Tibial artery (tissue), 4 donors: ENCODE data around the gene SOX13.
A peak's percentile ranks its signal among the peaks of the same experiment; 100 is the strongest.

Experiments
- DNase-seq, 2 donors: peaks; one replicate each; pipeline ENCODE4 v3.0.0-alpha.2; 2019
- H3K27ac ChIP-seq, 2 donors: fragments of 200-600 bp; sonication (generic) in 1 of 2; 1 replicate in 1 of 2; 2 replicates in 1 of 2; pipeline ENCODE4 v1.5.1; 2018 to 2019; ENCODE audit warnings: mild to moderate bottlenecking in 1 of 2
- H3K27me3 ChIP-seq, 2 donors: fragments of 200-600 bp; sonication (generic) in 1 of 2; one replicate each; pipeline versions ENCODE4 v1.5.1 to v1.6.0; 2016 to 2019
- H3K36me3 ChIP-seq, 3 donors: fragments of 200-600 bp; sonication (generic) in 2 of 3; one replicate each; pipeline ENCODE4 v1.5.1; 2016 to 2019; ENCODE audit warnings: mild to moderate bottlenecking in 2 of 3
- H3K4me1 ChIP-seq, 4 donors: fragments of 200-600 bp; sonication (generic) in 2 of 4; 1 replicate in 3 of 4; 2 replicates in 1 of 4; pipeline ENCODE4 v1.5.1; 2016 to 2019
- H3K4me3 ChIP-seq, 2 donors: fragments of 200-600 bp; sonication (generic) in 1 of 2; 1 replicate in 1 of 2; 2 replicates in 1 of 2; pipeline ENCODE4 v1.5.1; 2018 to 2019; ENCODE audit warnings: mild to moderate bottlenecking in 2 of 2
- H3K9me3 ChIP-seq, 3 donors: fragments of 200-600 bp; sonication (generic) in 1 of 3; one replicate each; pipeline ENCODE4 v1.5.1; 2016 to 2019
- CTCF ChIP-seq, 2 experiments: fragments of 200-600 bp in 1 of 2; fragments of 450-650 bp in 1 of 2; IDR thresholded peaks; one replicate each; pipeline ENCODE4 v1.5.1; 2017 to 2019; ENCODE audit warnings: antibody characterized with exemption in 2 of 2, mild to moderate bottlenecking in 1 of 2, moderate library complexity in 1 of 2
- intact Hi-C: fragments of 100-400 bp; cut with DNase I; formaldehyde crosslinking; loops from one replicate; pipeline ENCODE4 v1.15.0; 2023; ENCODE audit warnings: low total_unique reads

Gene SOX13

DNA sequence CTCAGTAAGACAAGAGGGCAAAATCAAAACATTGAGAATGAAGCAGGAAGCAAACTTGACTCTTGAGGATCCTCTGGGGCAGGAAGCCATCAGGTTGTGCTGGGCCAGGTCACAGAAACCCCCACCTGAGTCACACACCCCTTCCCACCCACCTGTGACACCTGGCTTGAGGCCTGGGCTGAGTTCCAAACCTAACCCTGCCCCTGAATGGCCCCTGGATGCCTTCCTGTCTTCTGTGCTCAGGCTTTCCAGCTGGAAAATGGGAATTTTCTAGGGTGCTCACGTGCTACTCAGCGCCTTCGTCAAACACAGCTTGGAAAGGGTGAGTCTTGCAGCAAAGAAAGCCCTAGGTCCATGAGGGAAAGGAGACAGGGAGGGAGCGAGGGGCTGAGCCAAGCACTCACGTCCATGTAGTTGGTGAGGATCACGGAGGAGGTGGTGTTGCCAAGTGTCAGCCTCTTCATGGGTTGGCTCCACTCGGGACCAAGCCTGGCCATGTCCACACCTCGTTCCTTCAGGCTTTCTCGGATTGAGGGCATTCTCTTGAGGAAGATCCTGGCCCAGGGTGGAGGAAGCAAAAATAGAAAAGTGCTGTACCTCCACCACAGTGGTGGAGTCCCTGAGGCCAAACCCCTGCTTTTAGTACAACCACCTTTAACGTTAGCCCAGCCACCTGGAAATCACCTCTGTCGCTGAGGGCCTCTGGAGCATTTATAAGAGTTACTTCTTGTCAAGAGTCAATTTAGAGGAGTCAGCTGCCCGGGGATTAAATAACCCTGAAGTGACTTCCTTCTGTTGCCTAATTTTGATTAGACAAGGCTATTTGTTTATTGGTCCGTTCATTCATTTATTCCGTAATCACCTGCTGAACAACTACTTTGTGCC is 88.9 kb downstream of the SOX13 start:
- no peak for TF ChIP-seq CTCF (IDR thresholded peaks at IDR 0.05)
- Histone ChIP-seq H3K4me1 (no peaks in the 10 kb centered on the region), H3K36me3 (no peaks in the 10 kb centered on the region), H3K4me3 (no peak overlapping the region), H3K27ac (no peak overlapping the region), H3K27me3 (peaks cover 0 to 54% of the 10 kb centered on the region in 2 donors), H3K9me3 (no peaks in the 10 kb centered on the region)
- no peak for DNase-seq
- intact Hi-C loops: loop anchor here (2.0 to 5.0 kb wide), 2 partner anchors 45 to 201 kb away; no protein-coding TSS in a partner anchor

GRCh38 chr1:204162494-204163074 is 89.7 kb downstream of the SOX13 start:
- Histone ChIP-seq H3K27ac (no peak overlapping the region), H3K36me3 (no peaks in the 10 kb centered on the region), H3K4me1 (no peaks in the 10 kb centered on the region), H3K9me3 (no peaks in the 10 kb centered on the region), H3K4me3 (no peak overlapping the region), H3K27me3 (peaks cover 0 to 54% of the 10 kb centered on the region in 2 donors)
- TF ChIP-seq CTCF (IDR thresholded peaks at IDR 0.05): peak; percentile 96 to 100
- peak; percentile 67 to 82 for DNase-seq
- intact Hi-C loops: loop anchor here (2.0 to 5.0 kb wide), 2 partner anchors 45 to 200 kb away; no protein-coding TSS in a partner anchor

DNA sequence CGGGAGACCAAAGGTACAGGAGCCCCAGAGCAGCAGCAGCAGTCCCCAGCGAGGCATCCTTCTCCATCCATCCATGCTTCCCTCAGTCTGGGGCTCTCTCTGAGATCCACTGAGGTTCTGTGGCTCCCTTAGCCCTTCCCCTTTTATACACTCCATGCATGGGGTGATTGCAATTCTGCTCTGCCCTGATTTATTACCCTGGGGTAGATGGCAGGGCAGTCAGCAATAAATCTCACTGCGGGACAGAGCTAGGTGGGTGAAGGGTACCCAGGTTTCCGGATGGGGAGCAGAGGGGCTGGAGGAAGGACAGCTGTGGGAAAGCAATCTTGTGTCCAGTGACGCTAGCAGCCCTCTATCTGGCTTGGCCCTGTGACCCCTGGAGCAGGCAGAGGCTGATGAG is 93.3 kb downstream of the SOX13 start, which contains the start of gene REN:
TSS of gene REN (minus strand) at position 119 of the 400 bp plus-strand sequence. CDS start at position 75, 44 bp downstream.
- H3K27me3 ChIP-seq: peaks cover 0 to 41% of the 10 kb centered on the region in 2 donors
- DNase-seq: no peak
- H3K36me3 ChIP-seq: no peaks in the 10 kb centered on the region
- no peak within 1 kb of the TSS for H3K27ac ChIP-seq
- no peaks in the 10 kb centered on the region for H3K4me1 ChIP-seq
- no peak for TF ChIP-seq CTCF (IDR thresholded peaks at IDR 0.05)
- H3K4me3 ChIP-seq: no peak within 1 kb of the TSS
- intact Hi-C loops: no loop called here
- H3K9me3 ChIP-seq: peaks cover 0 to 19% (median 11%) of the 10 kb centered on the region in 3 donors

GRCh38 chr1:204167730-204168129 is 94.8 kb downstream of the SOX13 start:
- no peak for TF ChIP-seq CTCF (IDR thresholded peaks at IDR 0.05)
- Histone ChIP-seq H3K9me3 (peaks cover 0 to 19% (median 11%) of the 10 kb centered on the region in 3 donors), H3K36me3 (no peaks in the 10 kb centered on the region), H3K27me3 (peaks cover 0 to 28% of the 10 kb centered on the region in 2 donors), H3K4me1 (no peaks in the 10 kb centered on the region), H3K4me3 (no peak overlapping the region), H3K27ac (no peak overlapping the region)
- no peak for DNase-seq
- intact Hi-C loops: no loop called here

- intact Hi-C loops: no loop called here
These were observed 96.9 kb downstream of the SOX13 start for GRCh38 chr1:204169858-204170257.

More at GRCh38 chr1:204169858-204170257, 96.9 kb downstream of the SOX13 start:
- no peak overlapping the region for H3K27ac ChIP-seq
- H3K27me3 ChIP-seq: peaks cover 0 to 16% of the 10 kb centered on the region in 2 donors
- H3K4me1 ChIP-seq: no peaks in the 10 kb centered on the region
- peaks cover 0 to 19% (median 11%) of the 10 kb centered on the region in 3 donors for H3K9me3 ChIP-seq
- DNase-seq: no peak
- no peak for TF ChIP-seq CTCF (IDR thresholded peaks at IDR 0.05)
- no peaks in the 10 kb centered on the region for H3K36me3 ChIP-seq
- H3K4me3 ChIP-seq: no peak overlapping the region
